HG02870 (cell line): Measurements from ENCODE around the gene HOXD3.

Experiments used
- ATAC-seq: cut with Tn5 transposase; IDR thresholded peaks from one replicate; pipeline ENCODE4 v1.9.1; 2021; ENCODE audit warnings: mild to moderate bottlenecking, moderate library complexity; ENCODE audit not compliant: unreplicated experiment

HOXD3 gene

GRCh38 chr2:176148751-176149421 is 8.2 kb upstream of the HOXD3 start:
- ATAC-seq: no peak

- ATAC-seq: no peak
Measured at GRCh38 chr2:176149481-176149938, 7.6 kb upstream of the HOXD3 start.

- no peak for ATAC-seq
Measured at GRCh38 chr2:176149939-176150583, 7.0 kb upstream of the HOXD3 start.

GRCh38 chr2:176150584-176151441 is 6.3 kb upstream of the HOXD3 start:
- ATAC-seq: no peak

GRCh38 chr2:176151442-176152287 is 5.4 kb upstream of the HOXD3 start, which contains the start of gene HOXD4:
Gene HOXD4, plus strand, starts transcription at chr2:176151550. Its CDS starts 84 bp downstream, at chr2:176151634.
- no peak for ATAC-seq

- no peak for ATAC-seq
Measured at GRCh38 chr2:176152350-176153181, 4.5 kb upstream of the HOXD3 start.

- no peak for ATAC-seq
Measured at GRCh38 chr2:176154576-176155252, 2.4 kb upstream of the HOXD3 start.

- ATAC-seq: no peak
Measured at GRCh38 chr2:176155356-176156044, 1.6 kb upstream of the HOXD3 start.

- no peak for ATAC-seq
Measured at GRCh38 chr2:176156301-176156806, 753 bp upstream of the HOXD3 start.

- ATAC-seq: no peak
Measured at GRCh38 chr2:176157499-176158185, 535 bp downstream of the HOXD3 start.

GRCh38 chr2:176158186-176158591 is 1.1 kb downstream of the HOXD3 start:
- no peak for ATAC-seq

- no peak for ATAC-seq
Measured at GRCh38 chr2:176158855-176159662, 2.0 kb downstream of the HOXD3 start.

- ATAC-seq: no peak
Measured at GRCh38 chr2:176159663-176160250, 2.6 kb downstream of the HOXD3 start.

GRCh38 chr2:176160251-176160985 is 3.3 kb downstream of the HOXD3 start:
- no peak for ATAC-seq

GRCh38 chr2:176160986-176161824 is 4.1 kb downstream of the HOXD3 start:
- ATAC-seq: no peak
